ENCODE data around the gene ODF4. TPM values are rescaled to one million over a fixed set of nuclear protein-coding genes. Genes with fewer than 3 reads are reported as not detected.

The ODF4 gene
- total RNA-seq, 1 experiment from 2014 or later: not detected

DNA sequence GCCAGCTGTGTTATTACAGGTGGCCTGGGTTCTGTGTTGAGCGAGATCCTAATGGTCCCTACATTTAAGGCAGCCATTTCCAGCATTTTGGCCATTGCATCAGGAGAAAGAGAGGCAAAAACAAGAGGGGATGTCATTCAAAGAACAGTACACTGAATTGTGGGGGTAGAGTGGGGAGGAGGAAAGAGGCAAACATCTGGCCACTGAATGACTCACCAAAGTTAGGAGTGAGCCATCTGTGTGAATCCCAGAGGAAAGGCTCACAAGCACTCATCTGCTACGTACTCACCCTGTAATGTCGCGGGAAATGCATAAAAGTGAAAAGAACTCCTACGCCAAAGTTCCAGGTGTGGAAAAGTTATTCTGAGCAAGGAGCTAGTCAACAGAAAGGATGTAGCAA is 20.1 kb downstream of the ODF4 start:
- no peak for TF ChIP-seq TEAD4 (CRISPR knock-in tag; IDR thresholded peaks at IDR 0.05)
- no peak for TF ChIP-seq EMX1 (CRISPR knock-in tag; IDR thresholded peaks at IDR 0.05)
- Mint-ChIP-seq H3K4me3 (peak overlapping the region; percentile 16; the same call in 1 of the 2 replicates), H3K27ac (peak overlapping the region; percentile 94), H3K9me3 (peaks cover 4% of the 10 kb centered on the region), H3K36me3 (no peaks in the 10 kb centered on the region), H3K27me3 (ENCODE audit: low read depth) (0 out of 2 replicates have a peak, but pooled peaks cover 2% of the 10 kb centered on the region), H3K4me1 (peaks cover 26% of the 10 kb centered on the region)
- POLR2A ChIA-PET: interaction anchor here (0.6 kb wide), 1 partner anchor 29 kb away, joined by 4 read pairs; no protein-coding TSS in a partner anchor
- no peak for DNase-seq (ENCODE audit: low spot score)
- CTCF ChIA-PET: interaction anchor here (0.7 to 1.9 kb wide), 4 partner anchors 24 to 857 kb away, joined by 3 to 7 read pairs (median 4); no protein-coding TSS in a partner anchor
- peak; percentile 50 for ATAC-seq

GRCh38 chr17:8360260-8360659 is 20.6 kb downstream of the ODF4 start:
- POLR2A ChIA-PET: no interaction called here
- Mint-ChIP-seq H3K9me3 (peaks cover 4% of the 10 kb centered on the region), H3K4me1 (peaks cover 25% of the 10 kb centered on the region), H3K27me3 (ENCODE audit: low read depth) (0 out of 2 replicates have a peak, but pooled peaks cover 2% of the 10 kb centered on the region), H3K36me3 (no peaks in the 10 kb centered on the region), H3K27ac (peak overlapping the region; percentile 71), H3K4me3 (0 out of 2 replicates have a peak overlapping the region, but pooled peaks have one; percentile 19)
- no peak for ATAC-seq
- CTCF ChIA-PET: interaction anchor here (0.7 to 1.9 kb wide), 4 partner anchors 23 to 858 kb away, joined by 3 to 7 read pairs (median 4); no protein-coding TSS in a partner anchor
- no peak for DNase-seq (ENCODE audit: low spot score)
- TF ChIP-seq HMGA2 (CRISPR knock-in tag; IDR thresholded peaks at IDR 0.05) (no peak), SMAD4 (CRISPR knock-in tag; IDR thresholded peaks at IDR 0.05) (no peak), ZNF671 (CRISPR knock-in tag; IDR thresholded peaks at IDR 0.05) (no peak), EMX1 (CRISPR knock-in tag; IDR thresholded peaks at IDR 0.05) (no peak), MYBL2 (CRISPR knock-in tag; IDR thresholded peaks at IDR 0.05) (no peak), IRF2 (CRISPR knock-in tag; IDR thresholded peaks at IDR 0.05; ENCODE audit: borderline replicate concordance, low read depth) (no peak), KAT7 (CRISPR knock-in tag; IDR thresholded peaks at IDR 0.05; ENCODE audit: borderline replicate concordance) (no peak), OVOL2 (CRISPR knock-in tag; IDR thresholded peaks at IDR 0.05; ENCODE audit: borderline replicate concordance) (no peak), ZNF281 (CRISPR knock-in tag; IDR thresholded peaks at IDR 0.05) (no peak), ZBTB43 (CRISPR knock-in tag; IDR thresholded peaks at IDR 0.05) (no peak), FOXJ3 (CRISPR knock-in tag; IDR thresholded peaks at IDR 0.05; ENCODE audit: borderline replicate concordance) (no peak)
- TF ChIP-seq, protein P1, sequence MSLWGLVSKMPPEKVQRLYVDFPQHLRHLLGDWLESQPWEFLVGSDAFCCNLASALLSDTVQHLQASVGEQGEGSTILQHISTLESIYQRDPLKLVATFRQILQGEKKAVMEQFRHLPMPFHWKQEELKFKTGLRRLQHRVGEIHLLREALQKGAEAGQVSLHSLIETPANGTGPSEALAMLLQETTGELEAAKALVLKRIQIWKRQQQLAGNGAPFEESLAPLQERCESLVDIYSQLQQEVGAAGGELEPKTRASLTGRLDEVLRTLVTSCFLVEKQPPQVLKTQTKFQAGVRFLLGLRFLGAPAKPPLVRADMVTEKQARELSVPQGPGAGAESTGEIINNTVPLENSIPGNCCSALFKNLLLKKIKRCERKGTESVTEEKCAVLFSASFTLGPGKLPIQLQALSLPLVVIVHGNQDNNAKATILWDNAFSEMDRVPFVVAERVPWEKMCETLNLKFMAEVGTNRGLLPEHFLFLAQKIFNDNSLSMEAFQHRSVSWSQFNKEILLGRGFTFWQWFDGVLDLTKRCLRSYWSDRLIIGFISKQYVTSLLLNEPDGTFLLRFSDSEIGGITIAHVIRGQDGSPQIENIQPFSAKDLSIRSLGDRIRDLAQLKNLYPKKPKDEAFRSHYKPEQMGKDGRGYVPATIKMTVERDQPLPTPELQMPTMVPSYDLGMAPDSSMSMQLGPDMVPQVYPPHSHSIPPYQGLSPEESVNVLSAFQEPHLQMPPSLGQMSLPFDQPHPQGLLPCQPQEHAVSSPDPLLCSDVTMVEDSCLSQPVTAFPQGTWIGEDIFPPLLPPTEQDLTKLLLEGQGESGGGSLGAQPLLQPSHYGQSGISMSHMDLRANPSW (CRISPR knock-in tag; conservative IDR thresholded peaks at IDR 0.05; ENCODE audit: low read depth): no peak

DNA sequence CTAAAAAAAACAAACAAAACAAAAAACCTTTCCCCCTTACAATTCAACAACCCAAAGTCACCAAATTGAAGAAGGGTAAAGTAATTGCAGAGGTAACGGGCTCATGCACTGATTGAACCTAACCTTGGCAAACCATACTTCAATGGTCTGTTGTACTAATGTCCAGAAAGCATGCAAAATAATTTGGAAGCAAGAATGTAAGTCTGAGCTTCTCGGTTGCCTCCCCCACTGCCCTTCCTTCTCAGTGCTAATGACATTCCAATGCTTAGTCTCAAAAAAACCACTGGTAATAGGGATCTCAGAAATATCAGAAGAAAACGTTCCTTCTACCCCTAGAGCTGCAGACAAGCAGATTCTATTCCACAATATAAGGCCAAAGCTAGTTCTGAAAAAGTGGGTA is 21.1 kb downstream of the ODF4 start:
- Mint-ChIP-seq H3K4me3 (no peak overlapping the region), H3K4me1 (peaks cover 25% of the 10 kb centered on the region), H3K27me3 (ENCODE audit: low read depth) (0 out of 2 replicates have a peak, but pooled peaks cover 2% of the 10 kb centered on the region), H3K9me3 (peaks cover 4% of the 10 kb centered on the region), H3K36me3 (no peaks in the 10 kb centered on the region), H3K27ac (peak overlapping the region; percentile 71; the same call in 1 of the 2 replicates)
- ATAC-seq: no peak
- no peak for DNase-seq (ENCODE audit: low spot score)
- CTCF ChIA-PET: interaction anchor here (0.7 to 1.9 kb wide), 4 partner anchors 23 to 858 kb away, joined by 3 to 7 read pairs (median 4); no protein-coding TSS in a partner anchor
- POLR2A ChIA-PET: no interaction called here
- TF ChIP-seq MYBL2 (CRISPR knock-in tag; IDR thresholded peaks at IDR 0.05) (no peak), PRDM15 (CRISPR knock-in tag; IDR thresholded peaks at IDR 0.05) (no peak), USF1 (CRISPR knock-in tag; IDR thresholded peaks at IDR 0.05) (no peak), AFF4 (CRISPR knock-in tag; IDR thresholded peaks at IDR 0.05; ENCODE audit: borderline replicate concordance) (no peak)

Measured in WTC11 (cell line).